IPS-11a (cell line): ENCODE measurements around the gene CSTF1.

Source experiments
- H3K4me3 ChIP-seq: one replicate; pipeline ENCODE4 v1.5.1; 2013; ENCODE audit warnings: low read depth, low read length, control low read depth

The CSTF1 gene

DNA sequence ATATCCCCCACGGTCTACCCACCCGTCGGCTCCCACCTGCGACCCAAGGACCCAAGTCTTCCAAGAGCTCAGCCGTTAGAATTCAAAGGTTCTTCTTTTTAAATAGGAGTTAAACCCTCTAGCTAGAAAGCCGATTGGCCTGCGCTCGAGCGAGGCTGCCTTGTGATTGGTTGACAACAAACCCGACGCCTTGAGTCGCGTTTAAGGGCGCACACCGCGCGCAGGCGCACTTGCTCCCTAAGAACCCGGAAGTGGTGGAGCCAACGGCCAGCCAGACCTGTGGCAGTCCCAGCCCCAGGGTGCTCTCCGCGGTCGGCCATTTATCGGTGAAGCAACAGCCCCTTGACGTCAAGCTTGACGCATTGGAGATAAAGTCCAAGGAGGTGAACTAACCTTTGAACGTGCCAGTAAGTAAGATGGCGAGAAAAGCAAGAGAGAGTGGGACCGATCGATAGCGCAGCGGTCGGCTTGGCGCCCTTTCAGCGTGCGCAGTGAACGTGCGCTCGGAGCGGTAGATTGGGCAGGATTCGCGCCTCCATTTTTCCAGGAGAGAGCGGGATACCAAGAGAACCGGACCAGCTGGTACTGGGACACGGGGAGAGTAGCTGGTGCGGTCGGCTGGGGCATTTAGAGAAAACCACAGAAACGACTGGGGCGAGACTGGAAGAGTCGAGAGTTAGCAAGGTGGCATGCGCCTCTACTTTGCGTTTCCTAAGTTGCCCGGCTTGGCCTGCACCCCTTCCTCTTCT lies at the start of gene CSTF1, which contains the start of gene AURKA:
Gene CSTF1, plus strand, starts transcription at position 514 of the 749 bp plus-strand sequence. CDS start 2,908 bp downstream, outside the sequence.
Gene AURKA, minus strand, starts transcription at position 84 of the 749 bp plus-strand sequence. CDS start 4,018 bp downstream, outside the sequence.
- peak within 1 kb of the TSS; percentile 97 for H3K4me3 ChIP-seq

- no peak overlapping the region for H3K4me3 ChIP-seq
These were observed 49.7 kb upstream of the CSTF1 start for GRCh38 chr20:56342783-56343182.

DNA sequence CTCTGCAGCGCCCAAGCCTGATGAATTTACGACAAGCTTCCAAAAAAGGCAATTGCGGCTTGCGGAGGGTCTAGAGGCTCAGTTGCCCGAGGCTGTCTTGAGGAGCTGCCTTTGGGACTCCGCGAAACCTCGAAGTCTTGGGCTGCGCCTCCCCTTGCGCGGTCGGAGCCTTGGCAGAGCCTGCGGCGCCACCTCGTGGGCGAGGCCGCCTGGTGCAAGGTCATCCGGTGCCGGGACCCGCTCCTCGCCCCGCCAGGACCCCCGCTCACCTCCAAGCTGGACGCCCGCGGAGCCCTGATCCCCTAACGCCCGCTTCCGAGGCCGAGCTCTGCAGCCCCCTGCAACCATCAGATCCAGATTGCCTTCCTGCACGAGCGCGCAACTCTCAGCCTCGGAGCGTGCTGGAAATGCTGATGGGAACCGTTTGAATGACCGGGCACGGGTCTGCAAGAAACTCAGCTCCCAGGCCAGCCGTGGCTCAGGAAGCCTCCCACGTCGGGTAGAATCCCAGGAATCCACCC lies 48.5 kb upstream of the CSTF1 start:
- H3K4me3 ChIP-seq = no peak overlapping the region

DNA sequence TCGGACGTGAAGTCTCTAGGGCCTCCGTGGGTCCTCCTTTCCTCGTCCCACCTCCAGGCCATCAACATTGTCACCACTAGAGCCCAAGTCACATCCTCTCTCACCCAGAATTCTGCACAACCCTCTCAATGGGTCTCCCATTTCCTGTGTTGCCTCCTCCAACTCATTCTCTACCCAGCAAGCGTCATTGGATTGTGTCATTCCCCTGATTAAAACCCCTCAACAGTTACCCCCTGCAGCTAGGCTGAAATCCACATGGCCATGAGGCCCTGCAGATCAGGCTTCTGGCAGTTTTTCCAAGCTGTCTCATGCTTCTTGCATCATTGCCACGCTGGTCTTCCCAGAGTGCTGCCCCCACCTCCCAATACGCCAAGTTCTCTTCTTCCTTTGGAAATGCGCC lies 46.5 kb upstream of the CSTF1 start:
- H3K4me3 ChIP-seq = no peak overlapping the region

- no peak overlapping the region for H3K4me3 ChIP-seq
These were observed 44.7 kb upstream of the CSTF1 start for GRCh38 chr20:56347628-56348304.

DNA sequence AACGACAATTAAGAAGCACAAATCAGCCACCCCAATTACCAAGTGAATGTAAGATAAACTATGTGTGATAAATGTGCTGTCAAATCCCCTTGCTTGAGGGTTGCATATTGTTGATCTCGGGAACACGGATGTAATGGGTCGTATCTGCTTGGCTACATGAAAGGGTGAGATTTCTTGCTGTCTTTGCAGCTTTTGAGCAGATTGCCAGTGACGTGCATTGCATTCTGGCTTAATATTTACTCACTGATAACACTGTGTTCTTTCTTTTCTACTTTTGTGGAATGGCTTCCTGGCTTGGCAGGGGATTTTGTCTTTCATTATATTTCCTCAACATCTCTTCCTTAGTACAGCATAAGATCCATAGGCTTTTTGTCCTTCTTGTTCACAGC lies 44.1 kb upstream of the CSTF1 start:
- H3K4me3 ChIP-seq = no peak overlapping the region

DNA sequence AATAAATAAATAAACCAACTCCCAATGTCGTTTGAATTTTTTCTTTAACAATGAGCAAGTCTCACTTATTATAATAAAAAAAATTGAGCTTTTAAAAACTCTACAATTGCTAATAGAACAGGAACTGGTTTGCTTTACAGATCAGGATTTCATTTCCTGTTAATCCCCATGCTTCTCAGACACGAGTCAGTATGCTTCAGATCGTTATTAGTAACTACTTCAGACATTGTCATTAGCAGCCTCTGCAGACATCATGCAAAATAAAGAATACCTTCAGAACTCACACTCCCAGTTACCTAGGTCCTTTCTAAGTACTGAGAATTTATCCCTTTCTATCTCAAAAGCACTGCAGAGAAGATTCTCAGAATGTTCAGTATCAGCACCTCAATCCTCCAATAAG lies 43.7 kb upstream of the CSTF1 start:
- H3K4me3 ChIP-seq = no peak overlapping the region

DNA sequence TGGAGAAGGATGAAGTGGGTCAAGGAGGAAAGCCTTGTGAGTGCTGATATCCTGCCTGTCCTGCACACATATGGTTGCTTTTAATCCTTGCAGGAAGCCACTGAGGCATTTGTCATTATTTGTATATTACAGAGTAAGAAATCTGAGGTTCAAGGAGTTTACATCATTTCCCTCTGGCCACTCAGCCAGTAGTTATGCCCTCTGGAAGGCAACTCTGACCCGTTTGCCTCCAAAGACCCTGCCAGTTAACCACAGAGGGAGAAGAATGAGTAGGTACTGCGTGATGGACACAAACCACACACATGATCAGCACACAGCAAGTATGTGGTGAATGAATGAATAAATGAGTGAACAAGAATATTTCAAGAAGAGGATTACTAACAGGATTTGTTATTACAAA lies 41.6 kb upstream of the CSTF1 start:
- H3K4me3 ChIP-seq = no peak overlapping the region

GRCh38 chr20:56352345-56353055 lies 39.9 kb upstream of the CSTF1 start:
- H3K4me3 ChIP-seq = no peak overlapping the region

- no peak overlapping the region for H3K4me3 ChIP-seq
These were observed 39.1 kb upstream of the CSTF1 start for GRCh38 chr20:56353356-56353755.

DNA sequence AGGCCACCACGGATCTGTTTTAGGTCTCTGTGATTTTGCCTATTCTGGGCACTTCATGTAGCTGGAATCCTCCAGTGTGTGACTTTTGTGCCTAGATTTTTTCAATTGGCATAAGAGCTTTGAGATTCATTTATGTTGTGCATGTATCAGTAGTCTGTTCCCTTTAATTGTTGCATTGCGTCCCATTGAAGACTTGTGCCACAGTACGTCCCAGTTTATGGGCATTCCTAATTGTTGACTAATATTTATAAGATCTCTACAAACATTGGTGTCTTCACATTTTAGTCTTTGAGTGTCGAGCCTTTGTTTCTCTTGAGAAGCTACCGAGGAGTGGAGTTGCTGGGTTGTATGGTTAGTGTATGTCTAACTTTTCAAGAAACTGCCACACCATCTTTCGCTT lies 34.4 kb upstream of the CSTF1 start:
- H3K4me3 ChIP-seq = no peak overlapping the region

DNA sequence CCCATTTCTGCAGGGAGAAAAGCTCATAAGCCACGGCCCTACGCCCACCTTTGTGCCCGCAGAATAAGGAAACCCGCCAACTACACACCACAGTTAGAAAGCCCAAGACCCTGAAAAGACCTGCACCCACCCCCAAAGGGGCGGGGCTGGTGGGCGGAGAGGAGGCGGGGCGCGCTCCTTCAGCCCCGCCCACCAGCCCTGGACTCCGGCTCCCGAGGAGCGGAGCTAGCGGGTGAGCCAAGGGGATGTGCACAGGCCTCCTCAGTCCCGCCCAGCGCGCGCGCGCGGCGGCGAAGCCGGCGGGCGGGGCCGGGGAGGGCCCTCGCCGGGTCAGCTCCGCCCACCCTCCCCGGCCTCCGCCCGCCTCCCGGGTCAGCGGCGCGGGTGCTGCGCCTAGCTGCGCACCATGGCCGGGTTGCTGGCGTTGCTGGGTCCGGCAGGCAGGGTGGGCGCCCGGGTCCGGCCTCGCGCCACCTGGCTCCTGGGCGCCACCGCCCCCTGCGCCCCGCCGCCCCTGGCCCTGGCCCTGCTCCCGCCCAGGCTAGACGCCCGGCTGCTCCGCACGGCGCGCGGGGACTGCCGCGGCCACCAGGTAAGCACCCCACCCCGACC lies 33.7 kb upstream of the CSTF1 start, which contains the start of gene FAM210B:
Gene FAM210B, plus strand, starts transcription at position 375 of the 612 bp plus-strand sequence. Its CDS starts 32 bp downstream, at position 407.
- H3K4me3 ChIP-seq = peak within 1 kb of the TSS; percentile 67

- peak overlapping the region; percentile 67 for H3K4me3 ChIP-seq
These were observed 33.0 kb upstream of the CSTF1 start for GRCh38 chr20:56359212-56360132.

DNA sequence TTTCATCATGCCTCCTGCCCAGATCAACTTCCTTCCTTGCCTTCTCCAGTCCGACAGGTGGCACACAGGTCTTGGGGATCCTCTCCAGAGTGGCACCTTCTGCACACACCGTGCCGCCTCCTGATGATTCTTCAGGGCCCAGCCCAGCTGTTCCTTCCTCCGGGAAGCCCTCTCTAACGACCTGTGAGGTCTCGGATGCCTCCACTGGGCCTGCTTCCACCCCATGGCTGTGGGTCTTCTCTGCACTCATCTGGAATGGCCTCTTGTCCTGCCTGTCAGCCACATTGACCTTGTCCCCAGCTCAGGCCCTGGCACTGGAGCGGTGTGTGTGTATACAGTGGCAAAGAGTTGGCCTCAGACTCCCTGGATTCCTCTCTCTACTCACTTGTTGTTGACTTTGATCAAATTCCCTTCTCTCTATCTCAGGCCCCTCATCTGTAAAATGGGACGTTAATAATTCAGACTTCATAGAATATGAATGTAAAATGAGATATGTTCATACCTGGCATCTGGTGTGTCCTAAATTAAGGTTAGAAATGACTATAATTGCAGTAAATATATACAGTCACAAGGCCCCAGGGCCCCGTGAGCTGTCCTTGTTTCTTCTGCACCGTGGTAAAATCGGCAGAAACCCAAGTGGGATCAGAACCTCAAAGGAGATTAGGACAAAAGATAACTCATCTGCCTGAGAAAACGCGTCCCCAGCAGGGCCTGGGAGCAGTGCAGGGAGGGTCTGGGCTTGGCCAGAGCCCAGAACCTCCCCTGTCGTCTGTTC lies 32.1 kb upstream of the CSTF1 start:
- no peak overlapping the region for H3K4me3 ChIP-seq

GRCh38 chr20:56360908-56361205 lies 31.6 kb upstream of the CSTF1 start:
- no peak overlapping the region for H3K4me3 ChIP-seq

DNA sequence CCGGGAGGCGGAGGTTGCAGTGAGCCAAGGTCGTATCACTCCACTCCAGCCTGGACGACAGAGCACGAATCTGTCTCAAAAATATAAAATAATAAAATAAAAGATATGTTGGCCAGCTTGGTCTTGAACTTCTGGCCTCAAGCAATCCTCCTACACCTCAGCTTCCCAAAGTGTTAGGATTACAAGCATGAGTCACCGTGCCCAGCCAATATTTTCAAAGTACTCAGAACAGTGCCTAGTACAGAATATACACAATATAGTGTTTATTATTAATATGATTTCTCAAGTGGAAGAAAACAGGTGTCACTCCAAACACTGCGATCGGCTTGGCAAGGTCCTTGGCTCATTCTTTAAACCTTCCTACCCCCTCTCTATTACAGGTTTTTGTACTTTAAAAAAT lies 30.5 kb upstream of the CSTF1 start:
- no peak overlapping the region for H3K4me3 ChIP-seq

- no peak overlapping the region for H3K4me3 ChIP-seq
These were observed 29.5 kb upstream of the CSTF1 start for GRCh38 chr20:56362833-56363413.

GRCh38 chr20:56363491-56363890 lies 29.0 kb upstream of the CSTF1 start:
- no peak overlapping the region for H3K4me3 ChIP-seq
